KOPT-K1 (cell line): ENCODE measurements around the gene MYZAP.

ENCODE experiments used
- H3K27ac ChIP-seq: fragments of 200-600 bp; sonication (generic); 2 replicates; pipeline ENCODE4 v1.5.1; 2016; ENCODE audit warnings: antibody characterized with exemption, mild to moderate bottlenecking, low read depth, low read length; ENCODE audit not compliant: poor library complexity, severe bottlenecking
- H3K36me3 ChIP-seq: fragments of 200-600 bp; sonication (generic); 2 replicates; pipeline ENCODE4 v1.5.1; 2017; ENCODE audit warnings: antibody characterized with exemption, mild to moderate bottlenecking, low read length, moderate library complexity; ENCODE audit not compliant: insufficient read depth
- H3K9me3 ChIP-seq: fragments of 200-600 bp; sonication (generic); 2 replicates; pipeline ENCODE4 v1.5.1; 2017; ENCODE audit warnings: antibody characterized with exemption, low read length, mild to moderate bottlenecking; ENCODE audit not compliant: insufficient read depth, poor library complexity, severe bottlenecking

The MYZAP gene

GRCh38 chr15:57573151-57573550, 18.6 kb upstream of the MYZAP start:
- Histone ChIP-seq H3K27ac (no peak overlapping the region), H3K9me3 (no peaks in the 10 kb centered on the region), H3K36me3 (no peaks in the 10 kb centered on the region)

- Histone ChIP-seq H3K9me3 (no peaks in the 10 kb centered on the region), H3K27ac (no peak overlapping the region), H3K36me3 (no peaks in the 10 kb centered on the region)
These were observed 16.3 kb upstream of the MYZAP start for GRCh38 chr15:57575363-57575762.

- Histone ChIP-seq H3K36me3 (no peaks in the 10 kb centered on the region), H3K27ac (no peak overlapping the region), H3K9me3 (peaks cover 10% of the 10 kb centered on the region)
These were observed 13.3 kb upstream of the MYZAP start for GRCh38 chr15:57578288-57578900.

- Histone ChIP-seq H3K9me3 (peaks cover 14% of the 10 kb centered on the region), H3K27ac (no peak overlapping the region), H3K36me3 (no peaks in the 10 kb centered on the region)
These were observed 11.3 kb upstream of the MYZAP start for GRCh38 chr15:57580428-57580827.

- no peak overlapping the region for H3K27ac ChIP-seq
- peaks cover 14% of the 10 kb centered on the region for H3K9me3 ChIP-seq
- H3K36me3 ChIP-seq = no peaks in the 10 kb centered on the region
These were observed 10.8 kb upstream of the MYZAP start for GRCh38 chr15:57580866-57581265.

- H3K27ac ChIP-seq = no peak overlapping the region
- H3K36me3 ChIP-seq = no peaks in the 10 kb centered on the region
- H3K9me3 ChIP-seq = peaks cover 14% of the 10 kb centered on the region
These were observed 9.6 kb upstream of the MYZAP start for GRCh38 chr15:57582090-57582489.

GRCh38 chr15:57583282-57583681, 8.4 kb upstream of the MYZAP start:
- peaks cover 14% of the 10 kb centered on the region for H3K9me3 ChIP-seq
- no peaks in the 10 kb centered on the region for H3K36me3 ChIP-seq
- H3K27ac ChIP-seq = no peak overlapping the region

GRCh38 chr15:57583720-57584119, 8.0 kb upstream of the MYZAP start:
- peaks cover 14% of the 10 kb centered on the region for H3K9me3 ChIP-seq
- no peak overlapping the region for H3K27ac ChIP-seq
- H3K36me3 ChIP-seq = no peaks in the 10 kb centered on the region

GRCh38 chr15:57586661-57587424, 4.9 kb upstream of the MYZAP start:
- no peaks in the 10 kb centered on the region for H3K36me3 ChIP-seq
- no peak overlapping the region for H3K27ac ChIP-seq
- H3K9me3 ChIP-seq = peaks cover 14% of the 10 kb centered on the region

- no peaks in the 10 kb centered on the region for H3K9me3 ChIP-seq
- no peaks in the 10 kb centered on the region for H3K36me3 ChIP-seq
- no peak overlapping the region for H3K27ac ChIP-seq
These were observed 2.4 kb upstream of the MYZAP start for GRCh38 chr15:57589281-57589680.

- Histone ChIP-seq H3K9me3 (no peaks in the 10 kb centered on the region), H3K36me3 (no peaks in the 10 kb centered on the region), H3K27ac (no peak overlapping the region)
These were observed 1.9 kb upstream of the MYZAP start for GRCh38 chr15:57589754-57590153.

GRCh38 chr15:57591237-57591821, 375 bp upstream of the MYZAP start:
- Histone ChIP-seq H3K27ac (no peak overlapping the region), H3K9me3 (no peaks in the 10 kb centered on the region), H3K36me3 (no peaks in the 10 kb centered on the region)

GRCh38 chr15:57592426-57592825, 722 bp downstream of the MYZAP start:
- Histone ChIP-seq H3K9me3 (no peaks in the 10 kb centered on the region), H3K27ac (no peak overlapping the region), H3K36me3 (no peaks in the 10 kb centered on the region)

GRCh38 chr15:57592836-57593420, 1.2 kb downstream of the MYZAP start:
- H3K27ac ChIP-seq = no peak overlapping the region
- H3K9me3 ChIP-seq = no peaks in the 10 kb centered on the region
- H3K36me3 ChIP-seq = no peaks in the 10 kb centered on the region

- H3K9me3 ChIP-seq = no peaks in the 10 kb centered on the region
- H3K27ac ChIP-seq = no peak overlapping the region
- no peaks in the 10 kb centered on the region for H3K36me3 ChIP-seq
These were observed 2.8 kb downstream of the MYZAP start for GRCh38 chr15:57594479-57594878.
